ENCODE results near the gene GABBR2. TPM values are rescaled to one million over a fixed set of nuclear protein-coding genes. Genes with fewer than 3 reads are reported as not detected.

GABBR2 gene
- total and polyA plus RNA-seq, 12 donors = 0.17 to 9.0 (median 3.7) TPM

- no peaks in the 10 kb centered on the region for H3K4me1 ChIP-seq (replicated peaks in 1 of 2)
- no peaks in the 10 kb centered on the region for H3K27me3 ChIP-seq
- no peak overlapping the region for H3K27ac ChIP-seq
- no peak for TF ChIP-seq POLR2A (IDR thresholded peaks at IDR 0.05)
- TF ChIP-seq, protein P1, sequence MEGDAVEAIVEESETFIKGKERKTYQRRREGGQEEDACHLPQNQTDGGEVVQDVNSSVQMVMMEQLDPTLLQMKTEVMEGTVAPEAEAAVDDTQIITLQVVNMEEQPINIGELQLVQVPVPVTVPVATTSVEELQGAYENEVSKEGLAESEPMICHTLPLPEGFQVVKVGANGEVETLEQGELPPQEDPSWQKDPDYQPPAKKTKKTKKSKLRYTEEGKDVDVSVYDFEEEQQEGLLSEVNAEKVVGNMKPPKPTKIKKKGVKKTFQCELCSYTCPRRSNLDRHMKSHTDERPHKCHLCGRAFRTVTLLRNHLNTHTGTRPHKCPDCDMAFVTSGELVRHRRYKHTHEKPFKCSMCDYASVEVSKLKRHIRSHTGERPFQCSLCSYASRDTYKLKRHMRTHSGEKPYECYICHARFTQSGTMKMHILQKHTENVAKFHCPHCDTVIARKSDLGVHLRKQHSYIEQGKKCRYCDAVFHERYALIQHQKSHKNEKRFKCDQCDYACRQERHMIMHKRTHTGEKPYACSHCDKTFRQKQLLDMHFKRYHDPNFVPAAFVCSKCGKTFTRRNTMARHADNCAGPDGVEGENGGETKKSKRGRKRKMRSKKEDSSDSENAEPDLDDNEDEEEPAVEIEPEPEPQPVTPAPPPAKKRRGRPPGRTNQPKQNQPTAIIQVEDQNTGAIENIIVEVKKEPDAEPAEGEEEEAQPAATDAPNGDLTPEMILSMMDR (IDR thresholded peaks at IDR 0.05) = no peak
- WGBS, 4 donors = 65 to 74% (median 67%) methylated on average over 12 to 13 of the region's 13 CpGs
- no peaks in the 10 kb centered on the region for H3K9me3 ChIP-seq (replicated peaks in 1 of 3)
- no peak overlapping the region for H3K4me3 ChIP-seq
- intact Hi-C loops (cut with DNase I) = no loop called here
- no peaks in the 10 kb centered on the region for H3K36me3 ChIP-seq (replicated peaks in 1 of 2)
- no peak for DNase-seq
Observed at GRCh38 chr9:98575379-98576346, 133.1 kb downstream of the GABBR2 start.

DNA sequence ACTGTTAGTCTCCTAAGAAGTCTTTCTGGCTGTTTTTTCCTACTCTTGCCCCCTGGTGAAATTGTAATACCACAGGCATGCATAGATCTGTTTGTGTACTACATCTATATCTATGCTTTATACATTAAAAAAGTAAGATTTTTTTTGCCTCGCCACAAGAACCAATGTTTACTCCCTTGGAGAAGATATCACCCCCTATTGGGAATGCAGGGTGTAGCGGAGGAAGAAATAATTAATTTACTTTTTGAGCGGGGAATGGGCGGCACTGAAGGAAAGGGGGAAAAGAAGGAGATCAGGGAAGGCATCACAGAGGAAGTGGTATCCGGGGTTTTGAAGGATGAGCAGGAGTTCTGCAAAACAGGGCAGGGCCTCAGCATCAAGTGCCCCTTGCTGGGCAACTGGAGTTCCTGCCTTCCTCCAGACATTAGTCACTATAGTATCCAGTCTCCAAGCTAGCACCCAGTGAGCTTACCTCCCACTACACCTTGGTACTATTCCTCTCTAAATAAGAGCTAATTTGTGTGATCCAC lies 134.9 kb downstream of the GABBR2 start:
- Histone ChIP-seq H3K27ac (no peak overlapping the region), H3K36me3 (replicated peaks in 1 of 2) (no peaks in the 10 kb centered on the region), H3K9me3 (replicated peaks in 1 of 3) (no peaks in the 10 kb centered on the region), H3K27me3 (no peaks in the 10 kb centered on the region), H3K4me3 (no peak overlapping the region), H3K4me1 (replicated peaks in 1 of 2) (no peaks in the 10 kb centered on the region)
- DNase-seq = no peak
- intact Hi-C loops (cut with DNase I) = no loop called here
- WGBS, 4 donors = 82 to 94% (median 89%) methylated on average over 5 of the region's 5 CpGs
- TF ChIP-seq POLR2A (IDR thresholded peaks at IDR 0.05) = no peak
- TF ChIP-seq, protein P1 (IDR thresholded peaks at IDR 0.05) = no peak

DNA sequence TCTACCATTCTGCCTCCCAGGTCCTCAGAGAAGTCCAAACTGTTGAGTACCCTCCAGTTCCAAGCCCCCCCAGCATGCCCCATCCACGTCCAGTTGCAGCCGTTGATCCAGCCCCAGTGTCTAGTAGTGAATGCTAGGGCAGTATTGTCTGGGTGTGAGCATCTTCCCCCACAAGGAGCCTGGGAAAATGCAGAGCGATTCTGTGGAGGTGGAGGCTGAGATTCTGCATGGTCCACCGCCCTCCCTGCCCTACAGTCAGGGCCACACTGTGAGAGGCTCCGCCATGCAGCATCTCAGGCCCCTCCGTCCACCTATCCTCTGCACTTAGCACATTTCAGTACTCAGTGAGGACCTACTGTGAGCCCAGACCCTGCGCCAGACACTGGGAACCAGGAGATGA lies 135.9 kb downstream of the GABBR2 start:
- Histone ChIP-seq H3K9me3 (replicated peaks in 1 of 3) (no peaks in the 10 kb centered on the region), H3K27me3 (no peaks in the 10 kb centered on the region), H3K36me3 (replicated peaks in 1 of 2) (no peaks in the 10 kb centered on the region), H3K4me1 (replicated peaks in 1 of 2) (no peaks in the 10 kb centered on the region), H3K27ac (no peak overlapping the region), H3K4me3 (no peak overlapping the region)
- intact Hi-C loops (cut with DNase I) = no loop called here
- TF ChIP-seq POLR2A (IDR thresholded peaks at IDR 0.05) = no peak
- TF ChIP-seq, protein P1 (IDR thresholded peaks at IDR 0.05) = no peak
- peak in 1 of 7 donors; percentile 3 for DNase-seq
- 83 to 88% (median 85%) methylated on average over 7 of the region's 7 CpGs for WGBS, 4 donors

DNA sequence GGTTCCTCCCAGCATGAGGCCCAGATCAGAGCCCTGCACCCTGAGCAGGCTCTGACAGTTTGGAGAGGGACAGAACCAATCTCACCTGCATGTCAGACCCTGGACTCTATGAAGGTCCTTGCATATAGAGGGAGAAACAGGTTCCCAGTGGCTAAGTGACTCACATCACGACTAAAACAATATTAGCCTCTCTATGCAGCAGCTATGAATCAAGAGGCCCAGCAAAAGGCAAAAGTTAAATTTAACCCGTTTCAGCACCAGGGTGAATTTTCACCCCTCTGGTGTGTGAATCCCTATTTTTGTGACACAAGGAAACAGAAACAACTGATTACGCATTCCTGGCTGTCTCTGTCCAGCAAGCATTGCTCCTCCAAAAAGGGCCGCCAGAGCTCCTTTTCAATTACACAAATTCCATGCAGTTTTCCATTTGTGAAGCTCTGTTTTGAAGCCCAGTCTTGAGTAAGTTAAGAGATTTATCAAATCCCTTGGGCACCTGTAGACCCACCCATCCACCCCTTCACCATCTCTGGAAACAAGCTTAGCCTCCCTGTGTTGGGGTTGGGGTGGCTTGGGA lies 136.6 kb downstream of the GABBR2 start:
- Histone ChIP-seq H3K27ac (no peak overlapping the region), H3K4me3 (no peak overlapping the region), H3K9me3 (replicated peaks in 1 of 3) (no peaks in the 10 kb centered on the region), H3K36me3 (replicated peaks in 1 of 2) (no peaks in the 10 kb centered on the region), H3K27me3 (no peaks in the 10 kb centered on the region), H3K4me1 (replicated peaks in 1 of 2) (no peaks in the 10 kb centered on the region)
- intact Hi-C loops (cut with DNase I) = no loop called here
- TF ChIP-seq POLR2A (IDR thresholded peaks at IDR 0.05) = no peak
- TF ChIP-seq, protein P1 (IDR thresholded peaks at IDR 0.05) = no peak
- 66 to 78% (median 73%) methylated on average over 4 of the region's 4 CpGs for WGBS, 4 donors
- DNase-seq = peak in 1 of 7 donors; percentile 6

Measured in adrenal gland (tissue), 12 donors.